ENCODE measurements around the gene HIVEP2.

The HIVEP2 gene

GRCh38 chr6:142843361-142843760, 101.6 kb downstream of the HIVEP2 start:
- no peak for DNase-seq (ENCODE audit: low spot score)

GRCh38 chr6:142842418-142843261, 102.3 kb downstream of the HIVEP2 start:
- no peak for DNase-seq (ENCODE audit: low spot score)

- DNase-seq (ENCODE audit: low spot score) = no peak
These were observed 103.1 kb downstream of the HIVEP2 start for GRCh38 chr6:142841915-142842314.

- DNase-seq (ENCODE audit: low spot score) = no peak
These were observed 105.3 kb downstream of the HIVEP2 start for GRCh38 chr6:142839686-142840040.

GRCh38 chr6:142838821-142839685, 105.9 kb downstream of the HIVEP2 start:
- no peak for DNase-seq (ENCODE audit: low spot score)

GRCh38 chr6:142835787-142836535, 109.0 kb downstream of the HIVEP2 start:
- DNase-seq (ENCODE audit: low spot score) = no peak

- no peak for DNase-seq (ENCODE audit: low spot score)
These were observed 110.1 kb downstream of the HIVEP2 start for GRCh38 chr6:142834853-142835252.

GRCh38 chr6:142833798-142834197, 111.2 kb downstream of the HIVEP2 start:
- DNase-seq (ENCODE audit: low spot score) = no peak

GRCh38 chr6:142833054-142833453, 111.9 kb downstream of the HIVEP2 start:
- DNase-seq (ENCODE audit: low spot score) = peak; percentile 28

GRCh38 chr6:142830807-142831206, 114.2 kb downstream of the HIVEP2 start:
- DNase-seq (ENCODE audit: low spot score) = no peak

GRCh38 chr6:142830116-142830710, 114.8 kb downstream of the HIVEP2 start:
- no peak for DNase-seq (ENCODE audit: low spot score)

- no peak for DNase-seq (ENCODE audit: low spot score)
These were observed 115.4 kb downstream of the HIVEP2 start for GRCh38 chr6:142829556-142829955.

- DNase-seq (ENCODE audit: low spot score) = no peak
These were observed 117.0 kb downstream of the HIVEP2 start for GRCh38 chr6:142827991-142828390.

GRCh38 chr6:142827369-142827768, 117.6 kb downstream of the HIVEP2 start:
- no peak for DNase-seq (ENCODE audit: low spot score)

- no peak for DNase-seq (ENCODE audit: low spot score)
These were observed 119.2 kb downstream of the HIVEP2 start for GRCh38 chr6:142825760-142826159.

- no peak for DNase-seq (ENCODE audit: low spot score)
These were observed 120.5 kb downstream of the HIVEP2 start for GRCh38 chr6:142824426-142824825.

GRCh38 chr6:142823256-142823902, 121.6 kb downstream of the HIVEP2 start:
- no peak for DNase-seq (ENCODE audit: low spot score)

- peak; percentile 45 for DNase-seq (ENCODE audit: low spot score)
These were observed 122.1 kb downstream of the HIVEP2 start for GRCh38 chr6:142822842-142823241.

GRCh38 chr6:142822383-142822782, 122.6 kb downstream of the HIVEP2 start:
- peak; percentile 17 for DNase-seq (ENCODE audit: low spot score)

- no peak for DNase-seq (ENCODE audit: low spot score)
These were observed 123.1 kb downstream of the HIVEP2 start for GRCh38 chr6:142821860-142822259.

- DNase-seq (ENCODE audit: low spot score) = no peak
These were observed 123.7 kb downstream of the HIVEP2 start for GRCh38 chr6:142821164-142821716.

All from COLO829 (cell line).